Neuronal stem cell (in vitro differentiated cells): ENCODE measurements around the gene HABP4.

Experiments used
- DNase-seq: peaks from one replicate; pipeline ENCODE4 v3.0.0-alpha.2; 2013; ENCODE audit warnings: low spot score
- H2AFZ ChIP-seq: one replicate; pipeline ENCODE4 v1.6.1; 2013; ENCODE audit warnings: mild to moderate bottlenecking, low read length, inconsistent platforms
- H2AK5ac ChIP-seq: 2 replicates; pipeline ENCODE4 v1.6.1; 2013; ENCODE audit warnings: low read depth, mild to moderate bottlenecking, inconsistent platforms, low read length, moderate library complexity, mixed read lengths
- H2BK120ac ChIP-seq: 2 replicates; pipeline ENCODE4 v1.6.1; 2013; ENCODE audit warnings: low read depth, mild to moderate bottlenecking, inconsistent platforms, low read length, moderate library complexity, mixed read lengths
- H2BK12ac ChIP-seq: one replicate; pipeline ENCODE4 v1.6.1; 2013; ENCODE audit warnings: low read length, inconsistent platforms
- H2BK15ac ChIP-seq: 2 replicates; pipeline ENCODE4 v1.6.1; 2013; ENCODE audit warnings: mild to moderate bottlenecking, low read length, inconsistent platforms, mixed read lengths
- H2BK5ac ChIP-seq: one replicate; pipeline ENCODE4 v1.6.1; 2013; ENCODE audit warnings: inconsistent platforms, mild to moderate bottlenecking, low read length, moderate library complexity
- H3K14ac ChIP-seq: one replicate; pipeline ENCODE4 v1.6.1; 2013; ENCODE audit warnings: low read length, inconsistent platforms
- H3K18ac ChIP-seq: 2 replicates; pipeline ENCODE4 v1.6.1; 2013; ENCODE audit warnings: low read length, inconsistent platforms
- H3K23ac ChIP-seq: 2 replicates; pipeline ENCODE4 v1.6.1; 2013; ENCODE audit warnings: low read depth, mild to moderate bottlenecking, mixed read lengths, low read length, inconsistent platforms; ENCODE audit not compliant: poor library complexity
- H3K27ac ChIP-seq: replicated peaks from 3 replicates; pipeline ENCODE4 v1.5.1; 2013; ENCODE audit warnings: low read length, inconsistent platforms
- H3K27me3 ChIP-seq, 3 experiments: 2 replicates each; pipeline ENCODE4 v1.6.1; 2013; ENCODE audit warnings: low read length in 3 of 3, mild to moderate bottlenecking in 2 of 3, inconsistent platforms in 1 of 3, low read depth in 1 of 3, mixed read lengths in 1 of 3, moderate library complexity in 1 of 3; ENCODE audit not compliant: control insufficient read depth in 3 of 3, insufficient read depth in 3 of 3
- H3K36me3 ChIP-seq, 2 donors: replicated peaks in 1 of 2; 2 replicates each; pipeline ENCODE4 v1.6.1; 2013; ENCODE audit warnings: low read length in 2 of 2; ENCODE audit not compliant: control insufficient read depth in 2 of 2, insufficient read depth in 2 of 2
- H3K4ac ChIP-seq: 2 replicates; pipeline ENCODE4 v1.6.1; 2013; ENCODE audit warnings: inconsistent platforms, mild to moderate bottlenecking, low read length, moderate library complexity
- H3K4me1 ChIP-seq, 2 donors: 1 replicate in 1 of 2; 2 replicates in 1 of 2; pipeline ENCODE4 v1.6.1; 2013; ENCODE audit warnings: low read length in 2 of 2, low read depth in 1 of 2; ENCODE audit not compliant: control insufficient read depth in 2 of 2, insufficient read depth in 1 of 2
- H3K4me2 ChIP-seq: one replicate; pipeline ENCODE4 v1.6.1; 2013; ENCODE audit warnings: mild to moderate bottlenecking, low read length, inconsistent platforms; ENCODE audit not compliant: insufficient read depth, poor library complexity, severe bottlenecking
- H3K4me3 ChIP-seq, 2 donors: 2 replicates each; pipeline ENCODE4 v1.5.1; 2013; ENCODE audit warnings: low read length in 2 of 2, mild to moderate bottlenecking in 2 of 2, inconsistent platforms in 1 of 2, moderate library complexity in 1 of 2
- H3K79me1 ChIP-seq: one replicate; pipeline ENCODE4 v1.6.1; 2013; ENCODE audit warnings: low read depth, mild to moderate bottlenecking, inconsistent platforms, low read length, moderate library complexity
- H3K9ac ChIP-seq: one replicate; pipeline ENCODE4 v1.6.1; 2013; ENCODE audit warnings: mild to moderate bottlenecking, low read depth, low read length, inconsistent platforms; ENCODE audit not compliant: poor library complexity
- H3K9me3 ChIP-seq, 2 donors: replicated peaks in 1 of 2; 2 replicates each; pipeline versions ENCODE3 to v1.6.1; 2013; ENCODE audit warnings: low read length in 2 of 2, mild to moderate bottlenecking in 2 of 2, inconsistent platforms in 1 of 2, low read depth in 1 of 2, mixed read lengths in 1 of 2, moderate library complexity in 1 of 2; ENCODE audit not compliant: control insufficient read depth in 2 of 2, insufficient read depth in 1 of 2
- H4K8ac ChIP-seq: one replicate; pipeline ENCODE4 v1.6.1; 2013; ENCODE audit warnings: low read depth, mild to moderate bottlenecking, inconsistent platforms, low read length, moderate library complexity
- H4K91ac ChIP-seq: one replicate; pipeline ENCODE4 v1.6.1; 2013; ENCODE audit warnings: low read length, low read depth, mild to moderate bottlenecking, inconsistent platforms; ENCODE audit not compliant: poor library complexity
- WGBS, 2 donors: extraction: QIAGEN DNeasy Blood & Tissue Kit; methylation state at CpG; one replicate each; pipeline ENCODE4 v1.1.7; 2013; ENCODE audit warnings: missing lambda C conversion rate in 2 of 2, mixed read lengths in 1 of 2; ENCODE audit not compliant: insufficient read length in 2 of 2, insufficient replicate concordance in 1 of 2; ENCODE audit errors: extremely low coverage in 2 of 2; 5-methylcytosine and 5-hydroxymethylcytosine counted together

HABP4 gene

DNA sequence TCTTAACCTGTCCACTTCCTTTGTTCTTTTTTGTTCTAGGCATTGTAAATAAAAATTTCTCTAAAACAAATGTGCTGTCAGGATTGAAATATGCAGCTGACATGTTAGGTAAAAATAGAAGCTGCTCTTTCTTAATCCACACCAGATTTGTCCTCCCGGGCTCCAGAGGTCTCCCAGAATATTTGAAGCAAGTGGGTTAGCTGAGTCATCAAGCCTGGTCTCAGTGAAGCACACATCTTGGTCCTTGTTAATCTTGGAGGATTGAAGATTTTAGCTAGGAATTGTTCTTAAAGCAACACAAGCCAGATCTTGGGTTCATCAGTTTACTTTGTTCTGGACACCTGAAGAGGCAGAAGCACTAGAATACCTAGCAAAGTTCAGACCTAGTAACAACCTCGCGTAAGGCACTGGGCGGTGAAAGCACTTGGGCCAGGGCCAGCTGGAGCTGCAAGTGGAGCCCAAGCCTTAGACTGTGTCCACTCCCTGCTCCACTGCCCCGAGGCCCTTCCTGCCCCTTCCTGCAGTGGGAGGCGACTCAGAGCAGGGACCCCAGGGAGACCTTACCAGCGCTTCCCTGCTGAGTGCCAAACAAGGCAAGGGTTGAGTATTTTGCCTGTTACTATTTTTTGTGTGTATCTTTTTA is 36.5 kb downstream of the HABP4 start:
- Histone ChIP-seq H4K8ac (no peak overlapping the region), H3K36me3 (peaks cover 26 to 92% of the 10 kb centered on the region in 2 donors), H3K27me3 (no peaks in the 10 kb centered on the region), H3K14ac (no peak overlapping the region), H3K27ac (no peak overlapping the region), H3K79me1 (no peaks in the 10 kb centered on the region), H3K4ac (no peak overlapping the region), H2AFZ (no peak overlapping the region), H2BK120ac (no peak overlapping the region), H3K18ac (no peak overlapping the region), H3K4me2 (no peak overlapping the region), H2AK5ac (no peak overlapping the region), H2BK5ac (no peak overlapping the region), H3K9me3 (no peaks in the 10 kb centered on the region), H2BK12ac (no peak overlapping the region), H3K23ac (no peak overlapping the region), H3K4me3 (no peak overlapping the region), H3K4me1 (no peaks in the 10 kb centered on the region), H2BK15ac (no peak overlapping the region), H3K9ac (no peak overlapping the region), H4K91ac (no peak overlapping the region)
- WGBS, 2 donors = no CpG with 5 or more reads among the region's 7 CpGs
- DNase-seq = no peak

DNA sequence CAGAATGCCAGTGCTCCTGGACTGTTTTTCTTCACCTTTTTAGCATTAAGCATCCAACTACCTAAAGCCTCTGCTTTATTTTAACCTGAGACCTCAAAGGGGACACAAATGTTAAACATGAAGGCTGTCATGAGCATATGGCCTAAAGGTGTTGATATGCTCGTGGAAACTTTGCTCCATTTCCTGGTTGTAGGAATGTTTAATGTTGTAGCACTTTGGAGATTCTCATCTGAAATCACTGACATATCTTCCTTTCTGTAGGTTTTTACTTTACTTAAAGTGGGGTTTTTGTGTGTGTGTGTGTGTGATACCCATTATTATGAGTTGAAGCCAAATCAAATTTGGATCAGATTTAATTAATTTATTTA is 37.0 kb downstream of the HABP4 start:
- Histone ChIP-seq H2AFZ (no peak overlapping the region), H3K36me3 (peaks cover 28 to 94% of the 10 kb centered on the region in 2 donors), H3K4me1 (no peaks in the 10 kb centered on the region), H3K4me2 (no peak overlapping the region), H3K23ac (no peak overlapping the region), H2AK5ac (no peak overlapping the region), H4K8ac (no peak overlapping the region), H3K79me1 (no peaks in the 10 kb centered on the region), H3K9me3 (no peaks in the 10 kb centered on the region), H4K91ac (no peak overlapping the region), H3K27me3 (no peaks in the 10 kb centered on the region), H3K4me3 (no peak overlapping the region), H3K18ac (no peak overlapping the region), H3K9ac (no peak overlapping the region), H3K4ac (no peak overlapping the region), H2BK12ac (no peak overlapping the region), H2BK5ac (no peak overlapping the region), H3K14ac (no peak overlapping the region), H2BK120ac (no peak overlapping the region), H2BK15ac (no peak overlapping the region), H3K27ac (no peak overlapping the region)
- no peak for DNase-seq
- WGBS, 2 donors = no CpG with 5 or more reads among the region's 1 CpG

DNA sequence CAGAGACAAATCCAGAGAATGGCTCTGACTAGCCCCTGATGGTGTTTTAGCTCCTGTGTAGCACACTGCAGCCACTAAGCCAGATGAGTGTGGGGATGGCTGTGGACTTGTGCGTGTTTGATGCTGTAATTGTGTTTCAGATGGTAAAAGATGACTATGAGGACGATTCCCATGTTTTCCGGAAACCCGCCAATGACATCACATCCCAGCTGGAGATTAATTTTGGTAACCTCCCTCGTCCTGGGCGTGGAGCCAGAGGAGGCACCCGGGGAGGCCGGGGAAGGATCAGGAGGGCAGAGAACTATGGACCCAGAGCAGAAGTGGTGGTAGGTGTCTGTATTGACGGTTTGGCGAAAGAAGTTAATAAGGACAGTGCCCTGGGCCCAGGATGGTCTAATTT is 38.0 kb downstream of the HABP4 start:
- Histone ChIP-seq H3K9ac (no peak overlapping the region), H4K8ac (no peak overlapping the region), H3K4me2 (no peak overlapping the region), H2AFZ (no peak overlapping the region), H4K91ac (no peak overlapping the region), H2BK120ac (no peak overlapping the region), H3K79me1 (no peaks in the 10 kb centered on the region), H3K27me3 (no peaks in the 10 kb centered on the region), H2AK5ac (no peak overlapping the region), H2BK15ac (no peak overlapping the region), H2BK12ac (no peak overlapping the region), H3K27ac (no peak overlapping the region), H3K36me3 (peaks cover 28 to 94% of the 10 kb centered on the region in 2 donors), H3K9me3 (no peaks in the 10 kb centered on the region), H3K4me3 (no peak overlapping the region), H3K14ac (no peak overlapping the region), H3K4ac (no peak overlapping the region), H3K4me1 (no peaks in the 10 kb centered on the region), H3K23ac (no peak overlapping the region), H2BK5ac (no peak overlapping the region), H3K18ac (no peak overlapping the region)
- no CpG with 5 or more reads among the region's 10 CpGs for WGBS, 2 donors
- DNase-seq = no peak

DNA sequence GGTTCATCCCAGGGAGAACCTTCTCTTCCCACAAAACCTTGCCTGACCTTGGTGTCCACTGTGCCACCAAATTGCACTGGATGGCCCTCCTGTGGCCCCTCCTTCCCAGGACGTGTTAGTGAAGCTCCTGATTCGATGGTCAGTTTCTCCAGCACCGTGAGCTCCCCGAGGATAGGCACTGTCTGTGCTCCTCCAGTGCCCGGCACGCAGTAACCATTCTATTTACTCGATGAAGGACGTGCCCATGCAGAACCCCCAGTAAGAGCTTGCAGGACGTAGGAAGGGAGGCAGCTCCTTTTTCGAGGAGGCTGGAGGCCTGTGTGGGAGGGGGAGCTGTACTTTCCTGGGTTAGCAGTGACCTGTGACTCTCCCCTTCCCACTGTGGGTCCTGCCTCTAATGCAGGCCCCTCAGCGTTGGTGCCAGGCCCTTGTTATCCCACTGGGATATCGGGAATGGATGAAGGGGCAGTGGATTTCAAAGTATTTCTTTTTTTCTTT is 39.6 kb downstream of the HABP4 start:
- Histone ChIP-seq H3K4me3 (no peak overlapping the region), H3K4me1 (peaks cover 0 to 4% of the 10 kb centered on the region in 2 donors), H3K9me3 (no peaks in the 10 kb centered on the region), H3K27ac (no peak overlapping the region), H2BK5ac (no peak overlapping the region), H3K4me2 (no peak overlapping the region), H4K8ac (no peak overlapping the region), H3K36me3 (peaks cover 27 to 84% of the 10 kb centered on the region in 2 donors), H2BK12ac (no peak overlapping the region), H4K91ac (no peak overlapping the region), H3K9ac (no peak overlapping the region), H3K14ac (no peak overlapping the region), H3K18ac (no peak overlapping the region), H3K27me3 (no peaks in the 10 kb centered on the region), H2BK120ac (no peak overlapping the region), H3K4ac (no peak overlapping the region), H2AK5ac (no peak overlapping the region), H2BK15ac (no peak overlapping the region), H3K79me1 (no peaks in the 10 kb centered on the region), H2AFZ (no peak overlapping the region), H3K23ac (no peak overlapping the region)
- DNase-seq = no peak
- WGBS, 2 donors = no CpG with 5 or more reads among the region's 12 CpGs
